Liver (tissue), 9 donors: ENCODE measurements around the gene MSI2. TPM values are rescaled to one million over a fixed set of nuclear protein-coding genes. Genes with fewer than 3 reads are reported as not detected.

Source experiments
- DNase-seq: peaks from one replicate; pipeline ENCODE4 v3.0.0-alpha.2; 2017; ENCODE audit warnings: low spot score
- H3K27ac ChIP-seq, 2 donors: one replicate each; pipeline ENCODE4 v1.7.0; 2013; ENCODE audit warnings: inconsistent platforms in 2 of 2, low read length in 2 of 2, control low read depth in 1 of 2, low read depth in 1 of 2, mild to moderate bottlenecking in 1 of 2
- H3K27me3 ChIP-seq, 4 donors: one replicate each; pipeline versions ENCODE4 v1.6.1 to v1.7.0; 2013; ENCODE audit warnings: low read length in 3 of 4, inconsistent platforms in 1 of 4, mild to moderate bottlenecking in 1 of 4, moderate library complexity in 1 of 4; ENCODE audit not compliant: control insufficient read depth in 4 of 4, insufficient read depth in 4 of 4
- H3K36me3 ChIP-seq, 4 donors: one replicate each; pipeline versions ENCODE4 v1.6.1 to v1.7.0; 2013; ENCODE audit warnings: low read length in 3 of 4, mild to moderate bottlenecking in 3 of 4, low read depth in 1 of 4, moderate library complexity in 1 of 4; ENCODE audit not compliant: control insufficient read depth in 4 of 4, insufficient read depth in 3 of 4
- H3K4me1 ChIP-seq, 4 donors: one replicate each; pipeline versions ENCODE4 v1.6.1 to v1.7.0; 2013; ENCODE audit warnings: low read length in 3 of 4, mild to moderate bottlenecking in 3 of 4, moderate library complexity in 1 of 4; ENCODE audit not compliant: control insufficient read depth in 4 of 4, insufficient read depth in 4 of 4
- H3K4me3 ChIP-seq, 3 donors: one replicate each; pipeline versions ENCODE4 v1.6.1 to v1.7.0; 2013; ENCODE audit warnings: low read length in 3 of 3, control low read depth in 1 of 3, low read depth in 1 of 3, mild to moderate bottlenecking in 1 of 3
- H3K9ac ChIP-seq, 2 donors: one replicate each; pipeline ENCODE4 v1.7.0; 2013; ENCODE audit warnings: low read length in 2 of 2, mild to moderate bottlenecking in 2 of 2, moderate library complexity in 2 of 2, control low read depth in 1 of 2, low read depth in 1 of 2
- H3K9me3 ChIP-seq, 4 donors: one replicate each; pipeline versions ENCODE4 v1.6.1 to v1.7.0; 2013; ENCODE audit warnings: low read length in 3 of 4; ENCODE audit not compliant: control insufficient read depth in 4 of 4
- EGR1 ChIP-seq, 2 donors: IDR thresholded peaks; 2 replicates each; pipeline ENCODE4 v1.6.1; 2016 to 2018; ENCODE audit warnings: antibody characterized with exemption in 2 of 2, low read depth in 2 of 2
- REST ChIP-seq: IDR thresholded peaks from 2 replicates; pipeline ENCODE4 v1.6.1; 2016; ENCODE audit warnings: antibody characterized with exemption, mild to moderate bottlenecking
- RXRA ChIP-seq, 2 donors: IDR thresholded peaks; 2 replicates each; pipeline ENCODE4 v1.6.1; 2017 to 2018; ENCODE audit warnings: antibody characterized with exemption in 2 of 2, mild to moderate bottlenecking in 1 of 2
- TAF1 ChIP-seq: conservative IDR thresholded peaks from 2 replicates; pipeline ENCODE4 v1.6.1; 2016; ENCODE audit warnings: antibody characterized with exemption, mild to moderate bottlenecking
- WGBS: extraction: QIAGEN DNeasy Blood & Tissue Kit; methylation state at CpG from one replicate; pipeline ENCODE4 v1.1.7; 2013; 5-methylcytosine and 5-hydroxymethylcytosine counted together
- polyA plus RNA-seq, 2 donors: library from polyadenylated mRNA; stranded (reverse) in 1 of 2; unstranded in 1 of 2; fragments of 200-250 nt in 1 of 2; fragments of >200 nt in 1 of 2; fragmentation: Nextera tagmentation in 1 of 2; extraction: Ambion mirVana in 1 of 2; gene quantifications; one replicate each; pipeline versions ENCODE4 v1.2.1 to v1.2.3, GENCODE V29; 2013 to 2015
- total RNA-seq, 2 donors: library from RNA; depleted of rRNA; stranded (reverse); fragments of >200 nt; gene quantifications; one replicate each; pipeline ENCODE4 v1.2.3, GENCODE V29; 2014
- TF ChIP-seq, protein P1 (sequence below): IDR thresholded peaks from 2 replicates; pipeline ENCODE4 v1.6.1; 2016; ENCODE audit warnings: antibody characterized with exemption
- TF ChIP-seq, protein P2 (sequence below): fragments of 150-350 bp; IDR thresholded peaks from 2 replicates; pipeline ENCODE4 v1.5.1; 2017; ENCODE audit warnings: improper control_type of control experiment, low read depth, low read length; ENCODE audit not compliant: missing input control
- donor health status: healthy.
- donor health status: healthy.
- donor health status: healthy.
- donor health status: healthy.
- donor health status: healthy.

Gene MSI2
- total and polyA plus RNA-seq, 4 donors = 5.7 to 15.6 (median 9.2) TPM

GRCh38 chr17:57511475-57512123 is 255.3 kb downstream of the MSI2 start (continued):
- TF ChIP-seq, protein P1, sequence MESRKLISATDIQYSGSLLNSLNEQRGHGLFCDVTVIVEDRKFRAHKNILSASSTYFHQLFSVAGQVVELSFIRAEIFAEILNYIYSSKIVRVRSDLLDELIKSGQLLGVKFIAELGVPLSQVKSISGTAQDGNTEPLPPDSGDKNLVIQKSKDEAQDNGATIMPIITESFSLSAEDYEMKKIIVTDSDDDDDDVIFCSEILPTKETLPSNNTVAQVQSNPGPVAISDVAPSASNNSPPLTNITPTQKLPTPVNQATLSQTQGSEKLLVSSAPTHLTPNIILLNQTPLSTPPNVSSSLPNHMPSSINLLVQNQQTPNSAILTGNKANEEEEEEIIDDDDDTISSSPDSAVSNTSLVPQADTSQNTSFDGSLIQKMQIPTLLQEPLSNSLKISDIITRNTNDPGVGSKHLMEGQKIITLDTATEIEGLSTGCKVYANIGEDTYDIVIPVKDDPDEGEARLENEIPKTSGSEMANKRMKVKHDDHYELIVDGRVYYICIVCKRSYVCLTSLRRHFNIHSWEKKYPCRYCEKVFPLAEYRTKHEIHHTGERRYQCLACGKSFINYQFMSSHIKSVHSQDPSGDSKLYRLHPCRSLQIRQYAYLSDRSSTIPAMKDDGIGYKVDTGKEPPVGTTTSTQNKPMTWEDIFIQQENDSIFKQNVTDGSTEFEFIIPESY = no peak
- no peak for TF ChIP-seq RXRA (IDR thresholded peaks at IDR 0.05)

- no peak for DNase-seq
- 96% methylated on average over 3 of the region's 3 CpGs for WGBS
- H3K9ac ChIP-seq = no peak overlapping the region
These were observed 255.9 kb downstream of the MSI2 start for GRCh38 chr17:57512258-57512657.

More at GRCh38 chr17:57512258-57512657, 255.9 kb downstream of the MSI2 start:
- no peaks in the 10 kb centered on the region for H3K27me3 ChIP-seq
- no peak for TF ChIP-seq EGR1 (IDR thresholded peaks at IDR 0.05; ENCODE audit: low read depth in 2 of 2)
- no peak for TF ChIP-seq TAF1
- TF ChIP-seq, protein P1 = no peak
- TF ChIP-seq, protein P2, sequence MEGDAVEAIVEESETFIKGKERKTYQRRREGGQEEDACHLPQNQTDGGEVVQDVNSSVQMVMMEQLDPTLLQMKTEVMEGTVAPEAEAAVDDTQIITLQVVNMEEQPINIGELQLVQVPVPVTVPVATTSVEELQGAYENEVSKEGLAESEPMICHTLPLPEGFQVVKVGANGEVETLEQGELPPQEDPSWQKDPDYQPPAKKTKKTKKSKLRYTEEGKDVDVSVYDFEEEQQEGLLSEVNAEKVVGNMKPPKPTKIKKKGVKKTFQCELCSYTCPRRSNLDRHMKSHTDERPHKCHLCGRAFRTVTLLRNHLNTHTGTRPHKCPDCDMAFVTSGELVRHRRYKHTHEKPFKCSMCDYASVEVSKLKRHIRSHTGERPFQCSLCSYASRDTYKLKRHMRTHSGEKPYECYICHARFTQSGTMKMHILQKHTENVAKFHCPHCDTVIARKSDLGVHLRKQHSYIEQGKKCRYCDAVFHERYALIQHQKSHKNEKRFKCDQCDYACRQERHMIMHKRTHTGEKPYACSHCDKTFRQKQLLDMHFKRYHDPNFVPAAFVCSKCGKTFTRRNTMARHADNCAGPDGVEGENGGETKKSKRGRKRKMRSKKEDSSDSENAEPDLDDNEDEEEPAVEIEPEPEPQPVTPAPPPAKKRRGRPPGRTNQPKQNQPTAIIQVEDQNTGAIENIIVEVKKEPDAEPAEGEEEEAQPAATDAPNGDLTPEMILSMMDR = no peak
- no peak for TF ChIP-seq REST
- H3K9me3 ChIP-seq = no peaks in the 10 kb centered on the region
- peaks cover 0 to 8% (median 4%) of the 10 kb centered on the region in 4 donors for H3K4me1 ChIP-seq
- no peak overlapping the region for H3K27ac ChIP-seq
- no peaks in the 10 kb centered on the region for H3K36me3 ChIP-seq
- H3K4me3 ChIP-seq = no peak overlapping the region
